GM19238 (cell line): ENCODE data around the gene PIK3CG.
A peak's percentile ranks its signal among the peaks of the same experiment; 100 is the strongest.

Experiments used
- DNase-seq: peaks from one replicate; pipeline ENCODE4 v3.0.0; 2011; ENCODE audit warnings: low spot score; ENCODE audit not compliant: insufficient read length

The PIK3CG gene

GRCh38 chr7:106858618-106859532 lies 6.2 kb upstream of the PIK3CG start:
- DNase-seq = no peak

GRCh38 chr7:106862317-106863089 lies 2.6 kb upstream of the PIK3CG start:
- no peak for DNase-seq

GRCh38 chr7:106863274-106863997 lies 1.6 kb upstream of the PIK3CG start:
- DNase-seq = no peak

- peak; percentile 22 for DNase-seq
Observed at GRCh38 chr7:106864298-106865081, 592 bp upstream of the PIK3CG start.

DNA sequence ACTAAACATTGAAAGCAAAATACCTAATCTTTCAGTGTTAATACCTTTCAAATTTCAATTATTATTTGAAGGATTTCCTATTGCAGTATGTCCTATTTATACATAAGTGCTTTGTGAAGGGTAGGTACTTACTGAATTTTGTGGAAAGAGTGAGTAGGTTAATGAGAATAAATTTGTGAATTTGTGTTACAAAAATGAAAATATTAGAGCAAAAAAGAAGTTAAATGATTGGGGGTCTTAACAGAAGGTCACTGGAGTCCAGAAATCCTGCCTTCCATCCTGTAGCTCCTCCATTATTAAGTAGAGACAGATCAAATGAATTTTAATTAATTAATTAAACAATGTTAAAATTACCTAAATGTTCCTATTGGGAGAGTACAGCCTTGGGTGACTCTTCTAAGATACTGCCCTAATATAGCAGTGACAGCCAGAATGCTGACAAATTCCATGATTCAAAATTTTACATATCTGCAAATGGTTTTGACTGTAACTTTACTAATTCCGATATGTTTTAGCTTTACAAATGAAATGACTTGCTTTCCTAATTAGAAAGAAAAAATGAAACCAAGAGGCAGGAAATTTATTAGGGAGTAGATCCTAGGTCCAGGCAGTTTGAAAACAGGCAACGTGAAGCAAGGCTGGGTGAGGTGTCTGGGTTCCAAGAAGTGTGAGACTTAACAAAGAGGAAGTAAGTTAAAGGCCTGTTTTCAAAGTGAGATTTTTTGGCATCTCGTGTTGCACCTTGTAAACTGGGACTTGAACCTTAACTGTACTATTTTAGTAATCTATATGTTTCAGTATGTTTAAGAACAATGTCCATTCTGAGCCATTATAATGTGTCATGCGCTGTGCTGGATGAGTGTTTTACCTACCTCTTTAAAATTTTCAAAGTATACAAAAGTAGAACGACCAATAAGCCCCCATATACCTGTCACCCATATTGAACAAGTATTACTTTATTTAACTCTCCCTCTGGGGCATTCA lies 1.5 kb downstream of the PIK3CG start:
- DNase-seq = no peak

GRCh38 chr7:106867641-106868351 lies 2.7 kb downstream of the PIK3CG start:
- DNase-seq = no peak

- DNase-seq = no peak
Observed at GRCh38 chr7:106868364-106868763, 3.3 kb downstream of the PIK3CG start.

- DNase-seq = no peak
Observed at GRCh38 chr7:106869954-106870353, 4.9 kb downstream of the PIK3CG start.

GRCh38 chr7:106870528-106870927 lies 5.4 kb downstream of the PIK3CG start:
- DNase-seq = no peak

DNA sequence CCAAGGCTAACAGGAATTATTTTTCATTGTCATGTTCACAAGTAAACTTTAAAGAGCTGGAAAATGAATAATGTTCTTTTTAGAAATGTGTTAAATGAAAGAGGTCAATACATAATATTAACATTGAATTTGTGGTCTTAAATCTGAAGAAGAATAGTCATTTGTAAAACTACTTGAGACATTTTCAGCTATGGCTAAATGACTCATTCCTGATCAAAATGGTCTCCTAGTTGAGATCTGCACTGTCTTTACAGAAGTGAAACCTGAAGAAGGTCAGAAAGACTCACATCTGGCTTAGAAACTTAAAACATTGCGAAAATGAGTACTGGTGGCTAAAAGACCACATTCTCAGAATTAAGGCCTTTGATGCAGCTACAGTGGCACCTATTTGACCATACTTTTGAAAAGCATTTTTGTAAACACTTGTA lies 5.9 kb downstream of the PIK3CG start:
- peak; percentile 40 for DNase-seq

DNA sequence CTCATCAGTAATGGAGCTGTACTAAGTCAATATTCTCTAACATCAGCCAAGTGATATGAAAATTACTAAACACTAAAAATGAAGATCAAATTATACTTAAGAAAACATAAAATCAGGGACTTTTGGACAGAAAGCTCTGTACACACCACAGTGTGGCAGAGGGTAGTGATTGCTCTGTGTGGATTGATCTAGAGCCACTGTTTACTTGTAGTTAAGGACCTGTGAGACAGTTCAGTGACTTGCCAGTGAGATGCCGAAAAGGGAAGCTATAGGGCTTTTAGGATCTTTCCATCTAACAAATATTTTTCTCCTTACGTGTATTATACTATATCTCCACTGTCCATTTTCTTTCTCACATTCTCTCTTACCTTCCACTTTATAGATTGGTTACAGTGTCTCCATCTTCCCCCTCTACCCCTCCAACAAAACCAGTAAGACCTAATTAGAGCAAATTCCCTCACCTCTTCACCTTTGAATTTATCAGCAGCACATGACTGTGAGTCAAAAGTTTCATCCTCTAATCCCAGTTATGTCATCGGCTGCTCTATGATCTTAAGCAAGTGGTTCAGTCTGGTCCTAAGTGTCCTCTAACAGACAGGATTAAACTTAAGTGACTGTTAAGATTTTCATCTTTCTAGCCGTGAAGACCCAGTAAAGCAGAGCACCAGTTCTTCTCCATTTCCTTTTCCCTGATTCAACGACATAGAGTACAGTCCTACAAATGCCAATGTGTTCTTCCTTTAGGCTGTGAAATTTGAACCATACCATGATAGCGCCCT lies 6.9 kb downstream of the PIK3CG start:
- no peak for DNase-seq

DNA sequence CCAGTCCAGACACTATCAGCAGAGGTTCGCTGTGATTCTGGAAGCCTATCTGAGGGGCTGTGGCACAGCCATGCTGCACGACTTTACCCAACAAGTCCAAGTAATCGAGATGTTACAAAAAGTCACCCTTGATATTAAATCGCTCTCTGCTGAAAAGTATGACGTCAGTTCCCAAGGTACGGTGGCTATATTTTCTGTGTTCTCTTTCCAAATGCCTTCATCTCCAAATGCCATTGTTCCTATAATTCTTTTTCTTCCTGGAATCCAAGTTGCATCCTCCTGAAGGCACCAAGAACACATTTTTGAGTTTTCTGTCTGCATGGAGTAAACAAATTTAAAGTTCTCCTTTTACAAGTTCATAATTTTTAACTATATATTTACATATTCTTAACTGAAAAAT lies 7.7 kb downstream of the PIK3CG start:
- no peak for DNase-seq

DNA sequence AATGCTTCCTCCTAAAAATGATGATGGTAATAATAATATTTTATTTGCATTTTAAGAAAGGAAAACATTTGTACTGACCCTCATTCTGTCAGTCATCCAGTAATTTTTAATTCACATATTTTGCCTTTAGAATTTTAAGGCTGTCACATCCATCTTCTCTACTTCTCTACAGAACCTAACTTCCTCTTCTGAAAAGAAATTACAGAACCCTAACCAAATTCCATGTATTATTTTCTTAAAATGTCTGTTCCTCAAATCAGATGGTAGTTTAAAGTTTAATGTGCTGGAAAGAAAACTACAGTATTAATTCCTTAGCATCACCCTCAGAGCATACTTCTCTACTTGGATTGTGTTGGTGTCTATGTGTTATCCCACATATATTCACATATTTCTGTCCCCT lies 9.0 kb downstream of the PIK3CG start:
- no peak for DNase-seq

GRCh38 chr7:106875508-106875907 lies 10.4 kb downstream of the PIK3CG start:
- DNase-seq = no peak

DNA sequence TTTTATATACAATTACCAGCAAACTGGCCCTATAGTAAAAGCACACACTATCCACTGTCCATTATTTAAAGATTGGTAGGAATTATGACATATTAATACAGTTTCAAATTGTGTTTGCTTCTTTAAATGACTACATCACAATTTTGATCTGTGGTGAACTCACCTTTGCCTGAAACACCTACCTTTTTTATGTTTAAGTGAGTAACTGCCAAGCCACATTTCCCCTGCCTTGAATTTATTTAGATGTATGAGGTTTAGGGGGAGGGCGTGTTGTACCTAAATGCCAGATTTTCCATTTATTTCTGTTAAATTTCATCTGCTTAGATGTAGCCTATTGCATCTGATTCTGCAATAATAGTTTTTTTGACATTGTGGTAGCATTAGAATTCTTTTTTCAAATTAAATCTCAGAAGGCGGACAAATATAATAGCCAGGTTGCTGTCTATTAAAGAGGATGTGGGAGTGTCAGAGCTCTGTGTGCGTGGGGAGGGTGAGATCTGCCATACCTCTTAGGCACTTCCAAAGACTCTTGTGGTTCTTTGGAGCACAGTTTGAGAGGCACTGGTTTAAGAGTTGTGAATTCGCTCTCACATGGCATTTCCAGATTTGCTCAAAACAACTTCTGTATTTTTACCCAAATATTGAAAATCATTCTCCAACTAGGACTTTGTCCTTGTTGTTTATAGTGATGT lies 13.8 kb downstream of the PIK3CG start:
- no peak for DNase-seq

DNA sequence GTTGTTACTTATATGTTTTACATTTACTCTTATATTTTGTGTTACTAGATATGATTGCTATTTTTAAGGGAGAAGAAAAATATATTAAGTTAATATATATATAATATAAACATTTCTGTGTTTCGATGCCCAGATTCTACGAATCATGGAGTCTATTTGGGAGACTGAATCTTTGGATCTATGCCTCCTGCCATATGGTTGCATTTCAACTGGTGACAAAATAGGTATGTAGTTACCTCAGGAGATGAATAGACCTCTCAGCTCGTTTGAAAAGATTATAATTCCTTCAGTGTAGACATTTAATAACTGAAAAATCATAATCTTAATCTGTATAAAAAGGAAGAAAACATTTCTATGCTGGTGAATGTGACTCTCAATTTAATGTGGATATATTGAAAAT lies 16.9 kb downstream of the PIK3CG start:
- DNase-seq = no peak

GRCh38 chr7:106883456-106884026 lies 18.5 kb downstream of the PIK3CG start:
- DNase-seq = no peak
